ENCODE measurements around the gene STPG1. TPM values are rescaled to one million over a fixed set of nuclear protein-coding genes. Genes with fewer than 3 reads are reported as not detected.

The STPG1 gene
- total RNA-seq, 1 experiment from 2014 or later, result 9.1 TPM

- no peaks in the 10 kb centered on the region for H3K27me3 Mint-ChIP-seq (ENCODE audit: unreplicated experiment)
- no TSS peak for BruUV-seq (replicated peaks)
- no peak overlapping the region for H3K4me3 Mint-ChIP-seq (ENCODE audit: low read depth, unreplicated experiment)
- H3K27ac Mint-ChIP-seq (ENCODE audit: unreplicated experiment), result no peak overlapping the region
- H3K4me1 Mint-ChIP-seq (ENCODE audit: low read depth, unreplicated experiment), result no peaks in the 10 kb centered on the region
- H3K9me3 Mint-ChIP-seq (ENCODE audit: low read depth, unreplicated experiment), result no peaks in the 10 kb centered on the region
- H3K36me3 Mint-ChIP-seq (ENCODE audit: insufficient read depth, unreplicated experiment), result no peaks in the 10 kb centered on the region
- intact Hi-C loops (cut with micrococcal nuclease; ENCODE audit: unreplicated experiment), result no loop called here
- CTCF ChIA-PET, result no interaction called here
- DNase-seq, result no peak
- TF ChIP-seq CTCF (IDR thresholded peaks at IDR 0.05; ENCODE audit: unreplicated experiment), result no peak
Observed at GRCh38 chr1:24348196-24348595, 65.4 kb downstream of the STPG1 start.

- no TSS peak for BruUV-seq (replicated peaks)
- no peaks in the 10 kb centered on the region for H3K9me3 Mint-ChIP-seq (ENCODE audit: low read depth, unreplicated experiment)
- DNase-seq, result no peak
- H3K4me1 Mint-ChIP-seq (ENCODE audit: low read depth, unreplicated experiment), result no peaks in the 10 kb centered on the region
- H3K27ac Mint-ChIP-seq (ENCODE audit: unreplicated experiment), result no peak overlapping the region
- TF ChIP-seq CTCF (IDR thresholded peaks at IDR 0.05; ENCODE audit: unreplicated experiment), result no peak
- intact Hi-C loops (cut with micrococcal nuclease; ENCODE audit: unreplicated experiment), result no loop called here
- H3K27me3 Mint-ChIP-seq (ENCODE audit: unreplicated experiment), result no peaks in the 10 kb centered on the region
- H3K4me3 Mint-ChIP-seq (ENCODE audit: low read depth, unreplicated experiment), result no peak overlapping the region
- CTCF ChIA-PET, result interaction anchor here (0.6 kb wide), 2 partner anchors 104 to 396 kb away, joined by 3 to 4 read pairs; no protein-coding TSS in a partner anchor
- no peaks in the 10 kb centered on the region for H3K36me3 Mint-ChIP-seq (ENCODE audit: insufficient read depth, unreplicated experiment)
Observed at GRCh38 chr1:24347159-24347934, 66.2 kb downstream of the STPG1 start.

- BruUV-seq (replicated peaks), result no TSS peak
- intact Hi-C loops (cut with micrococcal nuclease; ENCODE audit: unreplicated experiment), result no loop called here
- no peak for DNase-seq
- Mint-ChIP-seq H3K36me3 (ENCODE audit: insufficient read depth, unreplicated experiment) (no peaks in the 10 kb centered on the region), H3K4me3 (ENCODE audit: low read depth, unreplicated experiment) (no peak overlapping the region), H3K27ac (ENCODE audit: unreplicated experiment) (no peak overlapping the region), H3K9me3 (ENCODE audit: low read depth, unreplicated experiment) (no peaks in the 10 kb centered on the region), H3K4me1 (ENCODE audit: low read depth, unreplicated experiment) (no peaks in the 10 kb centered on the region), H3K27me3 (ENCODE audit: unreplicated experiment) (no peaks in the 10 kb centered on the region)
- TF ChIP-seq CTCF (IDR thresholded peaks at IDR 0.05; ENCODE audit: unreplicated experiment), result no peak
- CTCF ChIA-PET, result interaction anchor here (0.6 kb wide), 1 partner anchor 435 kb away, joined by 3 read pairs; no protein-coding TSS in a partner anchor
Observed at GRCh38 chr1:24345334-24345733, 68.2 kb downstream of the STPG1 start.

GRCh38 chr1:24344090-24344742 is 69.4 kb downstream of the STPG1 start:
- Mint-ChIP-seq H3K36me3 (ENCODE audit: insufficient read depth, unreplicated experiment) (no peaks in the 10 kb centered on the region), H3K27me3 (ENCODE audit: unreplicated experiment) (no peaks in the 10 kb centered on the region), H3K27ac (ENCODE audit: unreplicated experiment) (no peak overlapping the region), H3K4me3 (ENCODE audit: low read depth, unreplicated experiment) (no peak overlapping the region), H3K9me3 (ENCODE audit: low read depth, unreplicated experiment) (no peaks in the 10 kb centered on the region), H3K4me1 (ENCODE audit: low read depth, unreplicated experiment) (no peaks in the 10 kb centered on the region)
- no TSS peak for BruUV-seq (replicated peaks)
- TF ChIP-seq CTCF (IDR thresholded peaks at IDR 0.05; ENCODE audit: unreplicated experiment), result no peak
- DNase-seq, result no peak
- intact Hi-C loops (cut with micrococcal nuclease; ENCODE audit: unreplicated experiment), result no loop called here
- CTCF ChIA-PET, result interaction anchor here (0.7 kb wide), 1 partner anchor 17 kb away, joined by 4 read pairs; no protein-coding TSS in a partner anchor

Measured in Calu3 (cell line).